Epithelial cell of proximal tubule (primary cell): ENCODE measurements around the gene FGF11. TPM values are rescaled to one million over a fixed set of nuclear protein-coding genes. Genes with fewer than 3 reads are reported as not detected.

Experiments used
- DNase-seq: peaks from one replicate; pipeline ENCODE4 v3.0.0-alpha.2; 2011; ENCODE audit warnings: low read depth
- H3K4me3 ChIP-seq: 2 replicates; pipeline ENCODE4 v1.5.1; 2011; ENCODE audit warnings: low read depth, mild to moderate bottlenecking, low read length
- CTCF ChIP-seq: conservative IDR thresholded peaks from 2 replicates; pipeline ENCODE4 v1.5.1; 2012; ENCODE audit warnings: low read depth, mild to moderate bottlenecking, low read length
- total RNA-seq: library from RNA; depleted of rRNA; stranded (reverse); fragments of >200 nt; gene quantifications from 2 replicates; pipeline ENCODE4 v1.2.3, GENCODE V29; 2015

FGF11 gene
- total RNA-seq, result 0.51 and 11.5 TPM in 2 replicates

- no peak for DNase-seq
- TF ChIP-seq CTCF, result no peak
Measured at GRCh38 chr17:7439462-7440112, at the start of gene FGF11. Gene FGF11, plus strand, starts transcription at chr17:7439512. Its CDS starts 109 bp downstream, at chr17:7439621.

GRCh38 chr17:7389924-7390910 is 49.1 kb upstream of the FGF11 start:
- no peak overlapping the region for H3K4me3 ChIP-seq
- DNase-seq, result no peak
- TF ChIP-seq CTCF, result no peak

More at GRCh38 chr17:7439462-7440112, at the start of gene FGF11:
- peak within 1 kb of the TSS; percentile 75 for H3K4me3 ChIP-seq

GRCh38 chr17:7391307-7391706 is 48.0 kb upstream of the FGF11 start:
- no peak overlapping the region for H3K4me3 ChIP-seq
- no peak for TF ChIP-seq CTCF
- no peak for DNase-seq

- TF ChIP-seq CTCF, result no peak
- H3K4me3 ChIP-seq, result peak overlapping the region; percentile 96
- DNase-seq, result no peak
Measured at GRCh38 chr17:7392696-7393612, 46.4 kb upstream of the FGF11 start.

GRCh38 chr17:7393613-7394451 is 45.5 kb upstream of the FGF11 start:
- DNase-seq, result no peak
- peak overlapping the region; percentile 96 for H3K4me3 ChIP-seq
- TF ChIP-seq CTCF, result no peak
